Memory B cell (primary cell): ENCODE results near the gene SOX6.

ENCODE experiments used
- ATAC-seq: fragments of 150-1000 bp; cut with Tn5 transposase; 2 replicates; pipeline ENCODE4 v1.10.0; 2021; ENCODE audit warnings: low read depth, mild to moderate bottlenecking, moderate library complexity
- DNase-seq, 2 donors: peaks; one replicate each; pipeline ENCODE4 v3.0.0; 2022; ENCODE audit warnings: low spot score in 2 of 2
- H3K27ac Mint-ChIP-seq: one replicate; pipeline ENCODE4 v1.8.0; 2022; ENCODE audit warnings: mild to moderate bottlenecking, moderate library complexity, mixed read lengths
- H3K27me3 Mint-ChIP-seq: one replicate; pipeline ENCODE4 v1.8.0; 2022; ENCODE audit warnings: mixed read lengths
- H3K36me3 Mint-ChIP-seq: one replicate; pipeline ENCODE4 v1.8.0; 2022; ENCODE audit warnings: mild to moderate bottlenecking, mixed read lengths
- H3K4me1 Mint-ChIP-seq: one replicate; pipeline ENCODE4 v1.8.0; 2022; ENCODE audit warnings: mixed read lengths
- H3K4me3 Mint-ChIP-seq: one replicate; pipeline ENCODE4 v1.8.0; 2022; ENCODE audit warnings: mild to moderate bottlenecking, moderate library complexity, mixed read lengths
- H3K9me3 Mint-ChIP-seq: one replicate; pipeline ENCODE4 v1.8.0; 2022; ENCODE audit warnings: mixed read lengths

The SOX6 gene

GRCh38 chr11:16293204-16293681 is 63.1 kb downstream of the SOX6 start:
- no peaks in the 10 kb centered on the region for H3K36me3 Mint-ChIP-seq
- H3K27me3 Mint-ChIP-seq, result no peaks in the 10 kb centered on the region
- no peaks in the 10 kb centered on the region for H3K4me1 Mint-ChIP-seq
- H3K9me3 Mint-ChIP-seq, result no peaks in the 10 kb centered on the region
- H3K4me3 Mint-ChIP-seq, result no peak overlapping the region
- ATAC-seq (no peak), DNase-seq (no peak)
- no peak overlapping the region for H3K27ac Mint-ChIP-seq

- no peak overlapping the region for H3K4me3 Mint-ChIP-seq
- no peak for ATAC-seq
- H3K36me3 Mint-ChIP-seq, result no peaks in the 10 kb centered on the region
- H3K27me3 Mint-ChIP-seq, result no peaks in the 10 kb centered on the region
- H3K27ac Mint-ChIP-seq, result no peak overlapping the region
- DNase-seq, result no peak
- H3K4me1 Mint-ChIP-seq, result no peaks in the 10 kb centered on the region
- H3K9me3 Mint-ChIP-seq, result no peaks in the 10 kb centered on the region
These were observed 64.0 kb downstream of the SOX6 start for GRCh38 chr11:16292167-16292859.

DNA sequence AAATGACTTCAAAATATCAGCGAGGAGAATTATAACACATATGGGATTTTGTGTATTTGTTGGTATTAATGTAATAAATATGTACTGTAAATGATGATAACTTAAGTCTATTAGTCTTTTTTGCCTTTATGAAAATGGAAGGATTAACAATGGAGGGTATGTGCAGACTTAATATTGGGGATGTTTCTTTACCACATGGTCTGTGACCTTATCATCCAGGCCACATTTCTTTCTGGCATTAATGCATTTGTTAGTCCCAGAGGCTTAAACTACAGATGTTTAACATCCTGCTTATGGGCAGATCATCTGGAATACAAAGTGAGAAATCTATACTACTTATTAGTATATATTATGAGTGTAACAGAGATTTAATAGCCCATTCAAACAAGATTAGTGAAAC is 64.6 kb downstream of the SOX6 start:
- H3K36me3 Mint-ChIP-seq, result no peaks in the 10 kb centered on the region
- no peaks in the 10 kb centered on the region for H3K27me3 Mint-ChIP-seq
- H3K4me3 Mint-ChIP-seq, result no peak overlapping the region
- no peak overlapping the region for H3K27ac Mint-ChIP-seq
- ATAC-seq (no peak), DNase-seq (no peak)
- H3K9me3 Mint-ChIP-seq, result peaks cover 1% of the 10 kb centered on the region
- H3K4me1 Mint-ChIP-seq, result no peaks in the 10 kb centered on the region

DNA sequence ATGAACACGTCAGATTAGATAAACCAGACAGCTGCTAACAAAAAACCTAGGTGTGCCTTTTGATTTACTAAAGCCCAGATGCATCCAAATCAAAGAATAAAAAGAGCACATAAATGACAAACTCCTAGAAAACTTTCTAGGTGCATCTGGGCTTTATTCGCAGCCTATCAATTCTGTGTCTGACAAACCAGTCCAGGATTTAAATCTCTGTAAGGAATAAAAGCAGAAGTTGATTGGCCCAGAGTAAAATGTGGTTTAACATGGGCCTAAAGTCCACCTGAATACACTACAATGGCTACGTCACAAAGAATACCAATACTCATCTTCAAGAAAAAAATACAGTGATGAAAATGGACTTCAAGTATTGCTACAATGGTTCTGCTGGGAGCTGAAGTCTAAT is 66.8 kb downstream of the SOX6 start:
- no peaks in the 10 kb centered on the region for H3K4me1 Mint-ChIP-seq
- DNase-seq, result no peak
- no peaks in the 10 kb centered on the region for H3K27me3 Mint-ChIP-seq
- H3K9me3 Mint-ChIP-seq, result peaks cover 1% of the 10 kb centered on the region
- H3K4me3 Mint-ChIP-seq, result no peak overlapping the region
- H3K27ac Mint-ChIP-seq, result no peak overlapping the region
- ATAC-seq, result no peak
- no peaks in the 10 kb centered on the region for H3K36me3 Mint-ChIP-seq

DNA sequence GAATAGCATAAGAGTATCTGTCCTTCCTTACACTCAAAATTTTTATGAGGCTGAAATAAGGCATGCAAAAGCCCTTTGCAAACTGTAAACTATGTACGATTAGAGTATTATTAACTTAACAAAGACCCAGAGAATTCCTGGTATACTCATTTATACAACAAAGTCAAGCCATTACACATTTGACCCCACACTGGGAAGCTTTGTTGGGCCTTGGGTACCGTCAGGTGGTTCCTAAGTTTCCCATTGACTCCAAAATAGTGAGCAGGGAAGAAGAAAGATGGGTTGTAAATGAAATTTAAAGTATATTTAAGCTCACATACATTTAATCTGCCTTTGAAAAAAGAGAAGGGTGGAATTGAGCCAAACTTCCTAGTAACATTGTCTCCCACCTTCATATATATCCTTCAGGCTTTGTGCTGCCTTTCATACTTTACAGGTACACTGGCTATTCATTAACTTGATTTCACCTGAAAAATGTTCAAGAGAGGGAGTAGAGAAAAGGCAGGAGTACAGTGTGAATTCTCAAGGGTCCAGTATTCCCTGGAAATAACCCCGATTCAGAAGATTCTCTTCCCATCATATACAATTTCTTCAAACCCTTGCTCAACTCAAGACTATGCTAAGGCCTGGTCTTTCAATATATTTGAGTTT is 68.6 kb downstream of the SOX6 start:
- H3K27ac Mint-ChIP-seq, result no peak overlapping the region
- H3K27me3 Mint-ChIP-seq, result no peaks in the 10 kb centered on the region
- H3K36me3 Mint-ChIP-seq, result no peaks in the 10 kb centered on the region
- DNase-seq (no peak), ATAC-seq (no peak)
- H3K4me1 Mint-ChIP-seq, result no peaks in the 10 kb centered on the region
- H3K4me3 Mint-ChIP-seq, result no peak overlapping the region
- peaks cover 1% of the 10 kb centered on the region for H3K9me3 Mint-ChIP-seq

DNA sequence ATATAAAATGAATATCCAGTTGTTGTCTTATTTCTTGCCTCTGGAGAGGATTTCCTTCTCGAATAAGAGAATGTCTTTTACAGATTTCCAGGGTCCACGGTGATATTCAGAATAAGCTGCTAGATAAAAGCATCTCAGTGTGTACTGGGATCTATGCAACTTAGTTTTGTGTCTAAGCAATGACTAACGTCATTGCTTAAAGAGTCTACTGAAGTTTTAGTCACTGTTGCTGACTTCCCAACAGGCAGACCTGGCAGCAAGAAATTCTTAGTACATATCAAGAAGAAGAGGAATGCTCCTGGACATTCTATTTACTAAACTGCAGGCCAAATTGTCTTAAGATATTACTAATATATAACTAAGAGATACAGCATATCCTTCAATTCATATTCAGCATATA is 70.3 kb downstream of the SOX6 start:
- no peak for DNase-seq
- no peak overlapping the region for H3K27ac Mint-ChIP-seq
- peaks cover 2% of the 10 kb centered on the region for H3K9me3 Mint-ChIP-seq
- no peaks in the 10 kb centered on the region for H3K36me3 Mint-ChIP-seq
- no peak for ATAC-seq
- H3K4me1 Mint-ChIP-seq, result no peaks in the 10 kb centered on the region
- H3K27me3 Mint-ChIP-seq, result no peaks in the 10 kb centered on the region
- H3K4me3 Mint-ChIP-seq, result no peak overlapping the region

DNA sequence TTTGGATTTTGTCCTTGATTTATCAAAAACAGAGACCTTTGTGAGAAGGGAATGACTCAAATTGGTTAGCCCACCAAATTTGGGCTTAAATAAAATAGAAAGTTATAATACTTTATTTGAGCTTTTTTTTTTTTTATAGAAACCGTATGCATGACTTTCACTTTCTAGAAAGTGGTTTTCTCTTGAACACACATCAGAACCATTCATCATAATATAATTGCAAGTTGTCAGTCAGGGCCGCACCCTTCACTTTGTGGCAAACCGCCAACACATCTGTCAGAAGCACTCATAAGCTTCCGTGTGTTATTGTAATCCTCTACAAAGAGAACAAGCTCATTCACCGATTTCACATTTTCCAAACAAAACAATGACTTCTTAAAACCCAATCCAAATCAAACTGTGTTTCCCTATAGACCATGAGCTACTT is 76.1 kb downstream of the SOX6 start:
- Mint-ChIP-seq H3K4me1 (no peaks in the 10 kb centered on the region), H3K36me3 (no peaks in the 10 kb centered on the region), H3K4me3 (no peak overlapping the region), H3K9me3 (peaks cover 1% of the 10 kb centered on the region), H3K27ac (no peak overlapping the region), H3K27me3 (no peaks in the 10 kb centered on the region)
- ATAC-seq (no peak), DNase-seq (no peak)

- Mint-ChIP-seq H3K4me3 (no peak overlapping the region), H3K36me3 (no peaks in the 10 kb centered on the region), H3K4me1 (no peaks in the 10 kb centered on the region), H3K27ac (no peak overlapping the region), H3K9me3 (peaks cover 1% of the 10 kb centered on the region), H3K27me3 (no peaks in the 10 kb centered on the region)
- DNase-seq (no peak), ATAC-seq (no peak)
These were observed 76.8 kb downstream of the SOX6 start for GRCh38 chr11:16279524-16279923.

DNA sequence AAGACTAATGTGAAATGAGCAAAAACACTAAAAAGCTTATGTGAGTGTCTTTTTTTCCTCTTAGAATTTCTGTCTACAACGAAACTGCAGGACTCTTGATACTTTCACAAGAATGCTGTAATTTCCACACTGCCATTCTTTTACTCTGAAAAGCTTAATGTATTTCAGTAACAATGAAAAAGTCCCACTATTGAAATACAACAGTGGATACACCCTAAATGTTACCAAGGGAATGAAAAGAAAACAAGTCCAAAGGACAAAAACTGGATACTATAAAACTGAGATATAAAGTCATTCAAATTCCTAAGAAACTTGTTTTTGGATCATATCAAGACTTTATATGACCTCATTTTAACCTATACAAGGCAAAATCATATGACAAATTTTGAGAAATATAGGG is 77.4 kb downstream of the SOX6 start:
- ATAC-seq (no peak), DNase-seq (no peak)
- no peaks in the 10 kb centered on the region for H3K4me1 Mint-ChIP-seq
- peaks cover 1% of the 10 kb centered on the region for H3K9me3 Mint-ChIP-seq
- no peak overlapping the region for H3K27ac Mint-ChIP-seq
- H3K4me3 Mint-ChIP-seq, result no peak overlapping the region
- H3K27me3 Mint-ChIP-seq, result no peaks in the 10 kb centered on the region
- H3K36me3 Mint-ChIP-seq, result no peaks in the 10 kb centered on the region

DNA sequence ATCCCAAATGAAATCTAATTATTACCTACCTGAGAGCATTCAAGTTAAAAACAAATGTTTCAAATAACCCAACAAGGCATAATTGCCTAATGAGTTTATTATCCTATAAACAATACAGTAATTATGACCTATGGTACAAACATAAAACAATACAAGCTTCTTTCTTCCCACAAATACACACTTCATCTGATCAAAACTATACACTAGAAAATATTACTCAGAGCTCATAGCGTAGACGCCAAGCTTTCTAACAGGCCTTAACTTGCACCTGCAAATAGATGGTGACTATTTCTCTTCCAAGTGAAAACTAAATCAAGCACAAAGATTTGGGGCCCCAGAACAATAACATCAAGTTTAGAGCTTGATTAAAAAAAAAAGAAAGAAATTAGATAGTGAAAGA is 78.1 kb downstream of the SOX6 start:
- DNase-seq (no peak), ATAC-seq (no peak)
- no peaks in the 10 kb centered on the region for H3K36me3 Mint-ChIP-seq
- H3K27me3 Mint-ChIP-seq, result no peaks in the 10 kb centered on the region
- H3K27ac Mint-ChIP-seq, result no peak overlapping the region
- H3K4me3 Mint-ChIP-seq, result no peak overlapping the region
- no peaks in the 10 kb centered on the region for H3K4me1 Mint-ChIP-seq
- peaks cover 1% of the 10 kb centered on the region for H3K9me3 Mint-ChIP-seq

DNA sequence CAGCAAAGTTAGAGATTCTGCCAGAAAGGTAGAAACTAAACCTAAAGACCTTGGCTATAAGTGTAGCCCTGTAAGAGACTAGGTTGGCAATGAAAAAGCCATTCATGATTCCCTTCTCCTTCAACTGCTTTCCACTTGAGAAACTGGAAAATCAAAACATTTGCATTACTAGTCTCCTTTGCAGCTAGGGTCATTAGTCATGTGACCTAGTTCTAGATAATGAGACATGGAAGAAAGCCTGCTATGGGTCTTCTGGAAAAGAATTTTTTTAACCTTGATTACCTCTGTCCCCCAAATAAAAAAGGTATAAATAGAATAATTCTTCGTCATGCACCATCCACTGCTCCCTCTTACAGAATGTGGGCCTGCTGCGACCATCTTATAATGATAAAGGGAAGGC is 80.1 kb downstream of the SOX6 start:
- DNase-seq (no peak), ATAC-seq (no peak)
- peaks cover 1% of the 10 kb centered on the region for H3K9me3 Mint-ChIP-seq
- no peak overlapping the region for H3K4me3 Mint-ChIP-seq
- H3K36me3 Mint-ChIP-seq, result no peaks in the 10 kb centered on the region
- H3K27ac Mint-ChIP-seq, result no peak overlapping the region
- H3K27me3 Mint-ChIP-seq, result no peaks in the 10 kb centered on the region
- no peaks in the 10 kb centered on the region for H3K4me1 Mint-ChIP-seq

DNA sequence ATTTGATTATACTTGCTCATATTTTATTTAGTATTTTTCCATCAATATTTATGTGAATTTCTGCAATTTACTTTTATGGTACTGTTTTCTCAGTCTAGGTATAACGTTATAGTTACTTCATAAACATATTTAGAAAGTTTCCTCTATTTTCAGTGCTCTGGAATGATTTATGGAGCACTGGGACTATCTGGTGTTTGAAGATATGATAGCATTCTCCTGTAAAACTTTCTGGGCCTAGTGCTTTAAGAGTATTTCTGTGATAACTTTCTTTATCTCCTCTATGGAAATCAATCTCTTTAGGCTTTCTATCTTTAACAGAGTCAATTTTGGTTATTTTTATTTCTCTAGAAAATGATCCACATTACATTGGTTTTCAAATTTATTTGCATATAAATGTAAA is 85.1 kb downstream of the SOX6 start:
- Mint-ChIP-seq H3K27ac (no peak overlapping the region), H3K4me3 (no peak overlapping the region), H3K4me1 (no peaks in the 10 kb centered on the region), H3K9me3 (peaks cover 6% of the 10 kb centered on the region), H3K36me3 (no peaks in the 10 kb centered on the region), H3K27me3 (no peaks in the 10 kb centered on the region)
- no peak for ATAC-seq
- no peak for DNase-seq

DNA sequence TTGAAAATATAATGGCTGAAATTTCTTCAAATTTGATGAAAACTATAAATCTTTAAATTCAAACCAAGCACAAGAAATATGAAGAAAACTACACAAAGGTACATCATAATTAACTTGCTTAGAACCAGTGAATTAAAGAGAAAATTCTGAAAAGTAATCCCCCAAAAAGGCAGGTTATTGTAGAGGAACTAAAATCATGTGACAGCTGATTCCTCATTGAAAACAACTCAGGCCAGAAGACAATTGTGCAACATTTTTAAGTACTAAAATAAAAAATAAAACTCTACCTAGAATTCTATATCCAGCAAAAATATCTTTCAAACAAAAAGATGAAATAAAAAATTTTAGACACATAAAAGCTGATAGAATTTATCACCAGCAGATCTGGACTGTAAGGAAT is 90.3 kb downstream of the SOX6 start:
- Mint-ChIP-seq H3K4me3 (no peak overlapping the region), H3K4me1 (no peaks in the 10 kb centered on the region), H3K9me3 (peaks cover 8% of the 10 kb centered on the region), H3K27ac (no peak overlapping the region), H3K36me3 (no peaks in the 10 kb centered on the region), H3K27me3 (no peaks in the 10 kb centered on the region)
- no peak for ATAC-seq
- no peak for DNase-seq

- H3K27ac Mint-ChIP-seq, result no peak overlapping the region
- no peak overlapping the region for H3K4me3 Mint-ChIP-seq
- DNase-seq (no peak), ATAC-seq (no peak)
- peaks cover 10% of the 10 kb centered on the region for H3K9me3 Mint-ChIP-seq
- H3K27me3 Mint-ChIP-seq, result no peaks in the 10 kb centered on the region
- H3K4me1 Mint-ChIP-seq, result no peaks in the 10 kb centered on the region
- H3K36me3 Mint-ChIP-seq, result no peaks in the 10 kb centered on the region
These were observed 91.3 kb downstream of the SOX6 start for GRCh38 chr11:16265022-16265421.

- ATAC-seq (no peak), DNase-seq (no peak)
- H3K27ac Mint-ChIP-seq, result no peak overlapping the region
- H3K4me3 Mint-ChIP-seq, result no peak overlapping the region
- H3K27me3 Mint-ChIP-seq, result no peaks in the 10 kb centered on the region
- no peaks in the 10 kb centered on the region for H3K36me3 Mint-ChIP-seq
- H3K4me1 Mint-ChIP-seq, result no peaks in the 10 kb centered on the region
- H3K9me3 Mint-ChIP-seq, result peaks cover 7% of the 10 kb centered on the region
These were observed 93.7 kb downstream of the SOX6 start for GRCh38 chr11:16262645-16262955.
